ENCODE results near the gene FAM83C.
"Not testable (repeated sequence)": the region's sequence is repeated elsewhere in the genome, so short reads cannot be mapped to it uniquely, and the experiment has no call there.

FAM83C gene

GRCh38 chr20:35267092-35267491, 25.1 kb downstream of the FAM83C start:
- DNase-seq (ENCODE audit: low read depth, low spot score), result no peak

GRCh38 chr20:35264755-35265154, 27.5 kb downstream of the FAM83C start:
- no peak for DNase-seq (ENCODE audit: low read depth, low spot score)

- no peak for DNase-seq (ENCODE audit: low read depth, low spot score)
Observed at GRCh38 chr20:35263532-35264341, 28.5 kb downstream of the FAM83C start.

- not testable (repeated sequence) for DNase-seq (ENCODE audit: low read depth, low spot score)
Observed at GRCh38 chr20:35262731-35263531, 29.3 kb downstream of the FAM83C start.

GRCh38 chr20:35262321-35262720, 29.9 kb downstream of the FAM83C start:
- DNase-seq (ENCODE audit: low read depth, low spot score), result not testable (repeated sequence)

- no peak for DNase-seq (ENCODE audit: low read depth, low spot score)
Observed at GRCh38 chr20:35260426-35260825, 31.8 kb downstream of the FAM83C start.

- DNase-seq (ENCODE audit: low read depth, low spot score), result no peak
Observed at GRCh38 chr20:35257175-35257909, 34.9 kb downstream of the FAM83C start.

- no peak for DNase-seq (ENCODE audit: low read depth, low spot score)
Observed at GRCh38 chr20:35254448-35254999, 37.7 kb downstream of the FAM83C start.

GRCh38 chr20:35253010-35253409, 39.2 kb downstream of the FAM83C start:
- DNase-seq (ENCODE audit: low read depth, low spot score), result no peak

- DNase-seq (ENCODE audit: low read depth, low spot score), result not testable (repeated sequence)
Observed at GRCh38 chr20:35252598-35252997, 39.6 kb downstream of the FAM83C start.

GRCh38 chr20:35252037-35252461, 40.2 kb downstream of the FAM83C start:
- DNase-seq (ENCODE audit: low read depth, low spot score), result no peak

GRCh38 chr20:35251613-35251940, 40.6 kb downstream of the FAM83C start:
- DNase-seq (ENCODE audit: low read depth, low spot score), result no peak

GRCh38 chr20:35248641-35249475, 43.4 kb downstream of the FAM83C start:
- no peak for DNase-seq (ENCODE audit: low read depth, low spot score)

GRCh38 chr20:35246723-35247122, 45.5 kb downstream of the FAM83C start:
- no peak for DNase-seq (ENCODE audit: low read depth, low spot score)

GRCh38 chr20:35243986-35244385, 48.2 kb downstream of the FAM83C start:
- DNase-seq (ENCODE audit: low read depth, low spot score), result no peak

- no peak for DNase-seq (ENCODE audit: low read depth, low spot score)
Observed at GRCh38 chr20:35243317-35243716, 48.9 kb downstream of the FAM83C start.

GRCh38 chr20:35240811-35241293, 51.4 kb downstream of the FAM83C start:
- DNase-seq (ENCODE audit: low read depth, low spot score), result no peak

GRCh38 chr20:35240083-35240810, 52.0 kb downstream of the FAM83C start:
- no peak for DNase-seq (ENCODE audit: low read depth, low spot score)

GRCh38 chr20:35238735-35239134, 53.5 kb downstream of the FAM83C start:
- no peak for DNase-seq (ENCODE audit: low read depth, low spot score)

- no peak for DNase-seq (ENCODE audit: low read depth, low spot score)
Observed at GRCh38 chr20:35238170-35238569, 54.1 kb downstream of the FAM83C start.

Measured in activated naive CD8-positive, alpha-beta T cell treated with anti-CD3 and anti-CD28 coated beads, Interleukin-2, amount 50 U/mL, for 16 hours (primary cell).